H1 (cell line): ENCODE data around the gene DAO. TPM values are rescaled to one million over a fixed set of nuclear protein-coding genes. Genes with fewer than 3 reads are reported as not detected.

Experiments
- CTCF ChIA-PET: fragments of 300-600 bp; sonication (Branson Sonifier 250); formaldehyde crosslinking; loops from one replicate; lab custom pipeline; 2021; ENCODE audit not compliant: partially characterized antibody; lab: Charles Lee
- POLR2A ChIA-PET: fragments of 300-600 bp; sonication (Branson Sonifier 250); formaldehyde crosslinking; loops from one replicate; lab custom pipeline; 2021; ENCODE audit warnings: inconsistent platforms; ENCODE audit not compliant: partially characterized antibody; lab: Charles Lee
- DNase-seq, 2 experiments: peaks; one replicate each; pipeline versions ENCODE4 v3.0.0 to v3.0.0-alpha.2; 2010 to 2022; ENCODE audit warnings: low spot score in 2 of 2, low read depth in 1 of 2, mixed read lengths in 1 of 2
- FAIRE-seq: peaks from 2 replicates; lab custom pipeline; 2011; peaks lifted over from hg19 to GRCh38; lab: Jason Lieb, UNC
- H2AFZ ChIP-seq: 2 replicates; pipeline ENCODE4 v1.8.1; 2012; ENCODE audit warnings: low read length, inconsistent platforms
- H2AK5ac ChIP-seq: 2 replicates; pipeline ENCODE4 v1.6.1; 2013; ENCODE audit warnings: low read depth, low read length
- H2BK120ac ChIP-seq: replicated peaks from 2 replicates; pipeline ENCODE3; 2013; ENCODE audit warnings: low read depth, low read length, inconsistent platforms
- H2BK12ac ChIP-seq: 2 replicates; pipeline ENCODE4 v1.6.1; 2013; ENCODE audit warnings: low read depth, low read length
- H2BK15ac ChIP-seq: 2 replicates; pipeline ENCODE4 v1.6.1; 2013; ENCODE audit warnings: low read length
- H2BK20ac ChIP-seq: 2 replicates; pipeline ENCODE4 v1.6.1; 2013; ENCODE audit warnings: low read length
- H2BK5ac ChIP-seq: 2 replicates; pipeline ENCODE4 v1.6.1; 2013; ENCODE audit warnings: low read depth, low read length
- H3K14ac ChIP-seq: 2 replicates; pipeline ENCODE4 v1.6.1; 2013; ENCODE audit warnings: inconsistent platforms; ENCODE audit not compliant: insufficient read length
- H3K18ac ChIP-seq: 2 replicates; pipeline ENCODE4 v1.6.1; 2013; ENCODE audit warnings: low read length; ENCODE audit errors: extremely low read depth
- H3K23ac ChIP-seq: 2 replicates; pipeline ENCODE4 v1.6.1; 2013; ENCODE audit warnings: inconsistent platforms; ENCODE audit not compliant: insufficient read length
- H3K23me2 ChIP-seq: 2 replicates; pipeline ENCODE4 v1.6.1; 2013; ENCODE audit warnings: low read depth, low read length
- H3K27ac ChIP-seq: 2 replicates; pipeline ENCODE4 v1.6.1; 2011; ENCODE audit warnings: low read depth, low read length, inconsistent platforms
- H3K27me3 ChIP-seq, 4 experiments: replicated peaks in 1 of 4; 1 replicate in 1 of 4; 2 replicates in 3 of 4; pipeline versions ENCODE4 v1.6.1 to v1.8.1; 2011 to 2013; ENCODE audit warnings: low read length in 3 of 4, mild to moderate bottlenecking in 3 of 4, inconsistent platforms in 2 of 4, mixed read lengths in 2 of 4, moderate library complexity in 1 of 4; ENCODE audit not compliant: control insufficient read depth in 3 of 4, insufficient read depth in 3 of 4; ENCODE audit errors: extremely low read depth in 1 of 4
- H3K36me3 ChIP-seq, 4 experiments: 2 replicates each; pipeline versions ENCODE4 v1.6.1 to v1.8.1; 2011 to 2013; ENCODE audit warnings: mild to moderate bottlenecking in 4 of 4, low read length in 3 of 4, moderate library complexity in 2 of 4, control low read depth in 1 of 4, inconsistent platforms in 1 of 4; ENCODE audit not compliant: insufficient read depth in 4 of 4, control insufficient read depth in 2 of 4
- H3K4ac ChIP-seq: replicated peaks from 2 replicates; pipeline ENCODE3; 2013; ENCODE audit warnings: low read length, low read depth, mixed read lengths, inconsistent platforms; ENCODE audit not compliant: insufficient read length
- H3K4me1 ChIP-seq, 4 experiments: replicated peaks in 1 of 4; 1 replicate in 1 of 4; 2 replicates in 3 of 4; pipeline versions ENCODE4 v1.6.1 to v1.8.1; 2011 to 2013; ENCODE audit warnings: low read length in 3 of 4, inconsistent platforms in 2 of 4, mixed read lengths in 1 of 4; ENCODE audit not compliant: insufficient read depth in 4 of 4, control insufficient read depth in 3 of 4
- H3K4me2 ChIP-seq, 2 experiments: 2 replicates each; pipeline versions ENCODE4 v1.6.1 to v1.8.1; 2011 to 2013; ENCODE audit warnings: low read depth in 2 of 2, low read length in 2 of 2, control low read depth in 1 of 2, inconsistent platforms in 1 of 2, mild to moderate bottlenecking in 1 of 2; ENCODE audit not compliant: insufficient read depth in 1 of 2
- H3K4me3 ChIP-seq, 4 experiments: fragments of 200-600, 300-600 bp in 1 of 4; sonication (generic), shearing (Covaris generic), sonication (Bioruptor Twin) in 1 of 4; 2 replicates each; pipeline versions ENCODE4 v1.5.1 to v1.8.1; 2011 to 2016; ENCODE audit warnings: low read length in 4 of 4, low read depth in 3 of 4, control low read depth in 2 of 4, inconsistent platforms in 2 of 4, mild to moderate bottlenecking in 2 of 4, mixed read lengths in 1 of 4, moderate library complexity in 1 of 4; ENCODE audit not compliant: insufficient read depth in 2 of 4; ENCODE audit errors: extremely low read depth in 1 of 4
- H3K56ac ChIP-seq: replicated peaks from 2 replicates; pipeline ENCODE3; 2013; ENCODE audit warnings: low read depth, mild to moderate bottlenecking, mixed read lengths, low read length, inconsistent platforms; ENCODE audit not compliant: insufficient read length
- H3K79me1 ChIP-seq: 2 replicates; pipeline ENCODE4 v1.6.1; 2013; ENCODE audit warnings: low read depth, low read length, control low read depth
- H3K79me2 ChIP-seq, 2 experiments: 2 replicates each; pipeline versions ENCODE4 v1.6.1 to v1.8.1; 2012 to 2013; ENCODE audit warnings: low read length in 2 of 2, mild to moderate bottlenecking in 2 of 2, inconsistent platforms in 1 of 2; ENCODE audit not compliant: insufficient read depth in 2 of 2, control insufficient read depth in 1 of 2
- H3K9ac ChIP-seq, 4 experiments: replicated peaks in 1 of 4; 1 replicate in 1 of 4; 2 replicates in 3 of 4; pipeline versions ENCODE4 v1.6.1 to v1.8.1; 2011 to 2013; ENCODE audit warnings: low read depth in 3 of 4, low read length in 3 of 4, control low read depth in 2 of 4, mild to moderate bottlenecking in 2 of 4, moderate library complexity in 2 of 4, inconsistent platforms in 1 of 4; ENCODE audit errors: extremely low read depth in 1 of 4
- H3K9me3 ChIP-seq, 2 experiments: 2 replicates each; pipeline versions ENCODE4 v1.6.1 to v1.8.1; 2012 to 2013; ENCODE audit warnings: mild to moderate bottlenecking in 2 of 2, moderate library complexity in 2 of 2, control low read depth in 1 of 2, inconsistent platforms in 1 of 2, low read depth in 1 of 2, low read length in 1 of 2, mixed read lengths in 1 of 2; ENCODE audit not compliant: insufficient read depth in 2 of 2
- H4K20me1 ChIP-seq, 2 experiments: replicated peaks in 1 of 2; 2 replicates each; pipeline versions ENCODE3 to v1.8.1; 2011 to 2013; ENCODE audit warnings: inconsistent platforms in 2 of 2, low read length in 2 of 2, mild to moderate bottlenecking in 1 of 2; ENCODE audit not compliant: insufficient read depth in 2 of 2, control insufficient read depth in 1 of 2
- H4K5ac ChIP-seq: 2 replicates; pipeline ENCODE4 v1.6.1; 2013; ENCODE audit warnings: low read length, low read depth, mixed read lengths, inconsistent platforms; ENCODE audit not compliant: insufficient read length
- H4K8ac ChIP-seq: 2 replicates; pipeline ENCODE4 v1.8.0; 2013; ENCODE audit warnings: mild to moderate bottlenecking, moderate library complexity, low read length, inconsistent platforms; ENCODE audit not compliant: insufficient read depth; ENCODE audit errors: extremely low read depth
- H4K91ac ChIP-seq: replicated peaks from 2 replicates; pipeline ENCODE3; 2013; ENCODE audit warnings: low read length, mixed read lengths, inconsistent platforms; ENCODE audit not compliant: insufficient read length
- BACH1 ChIP-seq: IDR thresholded peaks from 2 replicates; pipeline ENCODE4 v1.6.1; 2012; ENCODE audit warnings: low read length, improper control_type of control experiment
- CTCF ChIP-seq, 3 experiments: IDR thresholded peaks; 1 replicate in 2 of 3; 2 replicates in 1 of 3; pipeline versions ENCODE4 v1.5.1 to v1.6.1; 2011; ENCODE audit warnings: low read length in 3 of 3, mild to moderate bottlenecking in 3 of 3, inconsistent platforms in 2 of 3, low read depth in 1 of 3, moderate library complexity in 1 of 3; ENCODE audit not compliant: insufficient read depth in 1 of 3; ENCODE audit errors: control extremely low read depth in 1 of 3
- EGR1 ChIP-seq: IDR thresholded peaks from 2 replicates; pipeline ENCODE4 v1.6.1; 2011; ENCODE audit warnings: low read depth, low read length, borderline replicate concordance
- KDM4A ChIP-seq: IDR thresholded peaks from one replicate; pipeline ENCODE4 v1.7.1; 2012; ENCODE audit warnings: low read depth, mild to moderate bottlenecking, moderate library complexity, low read length, inconsistent platforms; ENCODE audit not compliant: severe bottlenecking
- KDM5A ChIP-seq: fragments of 200-600 bp; IDR thresholded peaks from 2 replicates; pipeline ENCODE4 v1.7.1; 2012; ENCODE audit warnings: mild to moderate bottlenecking, low read length, inconsistent platforms, mixed read lengths
- MAX ChIP-seq: IDR thresholded peaks from 2 replicates; pipeline ENCODE4 v1.6.1; 2012; ENCODE audit warnings: inconsistent platforms
- RAD21 ChIP-seq, 2 experiments: IDR thresholded peaks in 1 of 2; conservative IDR thresholded peaks in 1 of 2; 2 replicates each; pipeline ENCODE4 v1.6.1; 2011; ENCODE audit warnings: low read depth in 2 of 2, low read length in 2 of 2, improper control_type of control experiment in 1 of 2, inconsistent platforms in 1 of 2, mild to moderate bottlenecking in 1 of 2, moderate library complexity in 1 of 2
- RXRA ChIP-seq: IDR thresholded peaks from 2 replicates; pipeline ENCODE4 v1.6.1; 2011; ENCODE audit warnings: low read depth, mild to moderate bottlenecking, low read length, moderate library complexity; ENCODE audit not compliant: insufficient read depth
- SP1 ChIP-seq: IDR thresholded peaks from 2 replicates; pipeline ENCODE4 v1.6.1; 2011; ENCODE audit warnings: low read depth, low read length
- TBP ChIP-seq: IDR thresholded peaks from 2 replicates; pipeline ENCODE4 v1.6.1; 2011; ENCODE audit warnings: low read depth, low read length, improper control_type of control experiment
- TCF12 ChIP-seq: IDR thresholded peaks from 2 replicates; pipeline ENCODE4 v1.6.1; 2011; ENCODE audit warnings: low read depth, mild to moderate bottlenecking, low read length
- TEAD4 ChIP-seq: IDR thresholded peaks from 2 replicates; pipeline ENCODE4 v1.6.1; 2012; ENCODE audit warnings: low read depth, low read length, inconsistent platforms, mixed read lengths
- WGBS, 2 experiments: shearing (Covaris generic) in 1 of 2; methylation state at CpG; one replicate each; pipeline versions ENCODE4 v1.1.6 to v1.1.7; 2013 to 2015; ENCODE audit warnings: low lambda C conversion rate in 2 of 2, mixed read lengths in 2 of 2, inconsistent platforms in 1 of 2, low coverage in 1 of 2, missing lambda C conversion rate in 1 of 2; ENCODE audit not compliant: insufficient replicate concordance in 2 of 2, insufficient coverage in 1 of 2, insufficient read length in 1 of 2; ENCODE audit errors: extremely low coverage in 1 of 2, missing lambda C conversion rate in 1 of 2; 5-methylcytosine and 5-hydroxymethylcytosine counted together
- polyA plus RNA-seq, 7 experiments: library from polyadenylated mRNA; depleted of rRNA in 3 of 7; stranded (reverse) in 5 of 7; unstranded in 2 of 7; fragments of >200 nt in 5 of 7; fragments of 200-250 nt in 2 of 7; gene quantifications; 1 replicate in 5 of 7; 2 replicates in 1 of 7; 4 replicates in 1 of 7; pipeline versions ENCODE4 v1.2.1 to v1.2.3, GENCODE V29; 2011 to 2013; ENCODE audit warnings: missing spikeins in 2 of 7, mixed read lengths in 2 of 7
- total RNA-seq: library from RNA; stranded (reverse); fragmentation: NEBNext Ultra II Directional; extraction: Animal tissue kit (Norgen Biotek cat#: 25700); gene quantifications from 2 replicates; pipeline ENCODE4 v1.2.1, GENCODE V29; 2021

Gene DAO
- total and polyA plus RNA-seq, 2 of the 8 experiments (the other 6 are each of a cell fraction or from before 2014, with no cell fraction given) = not detected

- Histone ChIP-seq H3K27ac (no peak overlapping the region), H3K36me3 (no peaks in the 10 kb centered on the region), H2BK120ac (no peak overlapping the region), H3K56ac (no peak overlapping the region), H3K4me1 (no peaks in the 10 kb centered on the region), H2AFZ (no peak overlapping the region), H3K23me2 (no peaks in the 10 kb centered on the region), H2BK20ac (no peak overlapping the region), H2BK15ac (no peak overlapping the region), H3K9ac (no peak overlapping the region), H3K14ac (no peak overlapping the region), H3K4me3 (no peak overlapping the region), H2AK5ac (no peak overlapping the region), H4K20me1 (no peaks in the 10 kb centered on the region), H4K8ac (no peak overlapping the region), H3K79me2 (no peaks in the 10 kb centered on the region), H3K4ac (no peak overlapping the region), H4K5ac (no peak overlapping the region), H3K9me3 (peaks cover 10 to 12% of the 10 kb centered on the region in 2 experiments; a peak in 3 of 4 replicates), H3K79me1 (no peaks in the 10 kb centered on the region), H3K18ac (no peak overlapping the region), H2BK5ac (no peak overlapping the region), H4K91ac (no peak overlapping the region), H3K4me2 (no peak overlapping the region), H3K23ac (no peak overlapping the region), H3K27me3 (no peaks in the 10 kb centered on the region), H2BK12ac (no peak overlapping the region)
- 73% methylated on average over 1 of the region's 1 CpG; no CpG with 5 or more reads in 1 of the 2 experiments for WGBS, 2 experiments
- ChIA-PET CTCF (interaction anchor here (1.2 to 5.3 kb wide), 4 partner anchors 11 to 64 kb away, joined by 3 to 71 read pairs (median 4); partner anchors contain the start of gene DAO), POLR2A (no interaction called here)
- FAIRE-seq (no peak), DNase-seq (no peak)
- TF ChIP-seq TCF12 (no peak), KDM4A (no peak), RAD21 (IDR thresholded peaks at IDR 0.05 in 1 of 2, conservative IDR thresholded peaks at IDR 0.05 in 1 of 2; ENCODE audit: low read depth in 2 of 2, low read length in 2 of 2) (no peak), TBP (no peak), KDM5A (no peak), BACH1 (no peak), EGR1 (no peak), TEAD4 (no peak), SP1 (no peak), MAX (no peak), CTCF (IDR thresholded peaks at IDR 0.05; ENCODE audit: control extremely low read depth in 1 of 3, insufficient read depth in 1 of 3, low read depth in 1 of 3, low read length in 3 of 3) (no peak), RXRA (no peak)
Observed at GRCh38 chr12:108947097-108947496, 67.2 kb downstream of the DAO start.
